GM18858 (cell line): Measurements from ENCODE around the gene ZBTB43.

Source experiments
- ATAC-seq: cut with Tn5 transposase; IDR thresholded peaks from one replicate; pipeline ENCODE4 v1.9.1; 2021; ENCODE audit not compliant: unreplicated experiment

Gene ZBTB43

DNA sequence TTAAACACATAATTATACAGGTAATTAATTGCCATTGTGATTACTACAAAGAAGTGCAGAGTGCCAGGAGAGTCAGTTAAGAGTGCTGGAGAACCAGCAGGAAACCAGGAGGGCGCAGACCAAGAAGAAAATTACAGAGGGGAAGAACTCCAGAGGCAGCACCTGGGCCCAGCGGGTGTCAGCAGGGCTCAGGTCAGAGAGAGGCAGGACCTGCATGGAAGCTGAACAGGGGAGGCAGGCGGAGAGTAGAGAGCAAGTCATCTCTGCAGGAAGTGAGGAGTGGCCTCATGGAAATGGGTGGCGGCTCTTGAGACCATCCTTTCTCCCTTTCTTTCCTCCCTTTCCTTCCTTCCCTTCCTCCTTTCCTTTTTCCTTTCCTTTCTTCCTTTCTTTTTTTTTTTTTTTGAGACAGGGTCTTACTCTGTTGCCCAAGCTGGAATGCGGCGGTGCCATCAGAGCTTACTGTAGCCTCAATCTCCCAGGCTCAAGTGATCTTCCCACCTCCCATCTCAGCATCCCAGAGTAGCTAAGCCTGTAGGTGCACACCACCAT, 51.6 kb downstream of the ZBTB43 start:
- ATAC-seq: no peak

DNA sequence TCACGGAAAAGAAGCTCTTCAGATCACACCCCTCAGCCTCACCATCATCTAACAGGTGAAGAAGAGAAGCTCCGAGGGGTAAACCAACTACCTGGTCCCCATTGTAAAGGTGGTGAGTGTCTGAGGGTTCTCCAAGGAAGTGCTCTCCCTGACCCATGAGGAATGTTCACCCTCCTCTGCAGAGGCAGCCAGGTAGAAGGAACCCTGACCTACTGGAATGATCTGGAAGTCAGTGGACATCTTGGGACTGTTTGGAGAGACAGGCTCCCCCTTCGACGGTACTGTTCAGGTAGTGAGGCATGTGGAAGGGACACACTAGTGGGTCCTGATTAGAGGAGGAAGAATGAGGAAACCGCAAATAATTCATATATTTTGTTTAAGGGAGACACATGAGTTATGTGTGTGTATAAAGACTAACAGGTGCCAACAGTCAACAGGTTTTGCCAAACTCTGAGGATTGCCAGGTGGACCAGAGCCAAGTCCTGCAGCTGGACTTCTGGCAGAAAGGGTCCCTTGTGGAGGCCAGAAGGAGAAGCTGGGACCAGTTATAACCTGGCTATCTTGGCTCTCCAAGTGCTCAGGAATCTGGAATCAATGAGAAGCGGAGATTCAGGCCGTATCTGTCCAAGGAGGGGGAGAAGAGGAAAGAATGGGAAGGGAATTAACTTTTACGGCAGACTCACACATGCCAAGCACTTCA, 52.6 kb downstream of the ZBTB43 start:
- ATAC-seq: no peak

DNA sequence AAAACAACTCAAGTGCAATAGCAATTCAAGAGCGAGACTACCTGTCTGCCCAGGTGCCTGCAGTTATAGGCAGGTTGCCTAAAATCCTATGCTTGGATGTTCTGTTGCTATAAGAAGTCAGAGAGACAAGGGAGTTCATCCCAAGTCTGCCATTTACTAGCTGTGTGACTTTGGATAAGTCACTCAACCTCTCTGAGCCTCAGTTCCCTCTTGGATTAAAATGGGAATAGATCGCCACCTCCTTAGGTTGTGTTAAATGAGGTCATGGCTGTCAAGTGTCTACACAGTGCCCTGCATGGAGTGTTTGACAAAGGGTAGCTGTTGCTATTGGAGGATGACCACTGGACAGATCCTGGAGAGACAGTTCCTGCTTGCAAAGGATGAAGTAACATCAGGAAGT, 54.3 kb downstream of the ZBTB43 start:
- ATAC-seq: no peak

DNA sequence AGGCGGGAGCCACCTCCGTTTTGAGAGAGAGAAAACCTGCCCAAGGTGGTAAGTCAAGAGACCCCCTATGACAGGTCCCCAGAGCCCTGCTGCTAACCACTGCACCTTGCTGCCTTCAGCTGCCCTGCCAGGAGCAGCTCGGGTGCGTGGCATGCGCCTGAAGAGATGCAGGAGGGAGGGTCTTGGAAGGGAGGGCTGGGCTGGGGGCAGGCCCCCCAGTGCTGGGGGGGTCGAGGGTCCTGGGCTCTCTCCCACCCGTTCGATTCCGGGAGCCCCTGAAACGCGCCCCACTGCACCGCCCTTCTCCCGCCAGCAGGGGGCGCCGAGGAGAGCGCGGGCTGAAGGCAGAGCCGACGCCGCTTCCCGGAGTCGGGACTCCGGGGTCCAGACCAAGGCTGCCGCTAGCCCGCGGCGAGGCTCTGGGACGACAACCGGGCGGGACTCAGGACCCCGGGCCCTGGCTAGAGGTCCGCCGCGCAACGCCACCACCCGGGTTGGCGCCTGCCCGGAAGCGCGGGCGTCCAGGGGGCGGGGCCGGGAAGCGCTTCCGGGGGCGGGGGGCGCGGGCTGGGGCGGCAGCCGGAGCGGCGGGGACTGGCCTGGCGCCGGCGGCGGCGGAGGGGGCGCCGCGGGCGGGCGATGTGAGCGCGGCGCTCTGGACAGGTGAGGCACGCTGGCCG, 55.4 kb downstream of the ZBTB43 start, which contains the start of gene ZBTB34:
TSS of gene ZBTB34 (plus strand) at position 563 of the 680 bp plus-strand sequence. CDS start 18,761 bp downstream, outside the sequence.
- peak; percentile 42 for ATAC-seq

DNA sequence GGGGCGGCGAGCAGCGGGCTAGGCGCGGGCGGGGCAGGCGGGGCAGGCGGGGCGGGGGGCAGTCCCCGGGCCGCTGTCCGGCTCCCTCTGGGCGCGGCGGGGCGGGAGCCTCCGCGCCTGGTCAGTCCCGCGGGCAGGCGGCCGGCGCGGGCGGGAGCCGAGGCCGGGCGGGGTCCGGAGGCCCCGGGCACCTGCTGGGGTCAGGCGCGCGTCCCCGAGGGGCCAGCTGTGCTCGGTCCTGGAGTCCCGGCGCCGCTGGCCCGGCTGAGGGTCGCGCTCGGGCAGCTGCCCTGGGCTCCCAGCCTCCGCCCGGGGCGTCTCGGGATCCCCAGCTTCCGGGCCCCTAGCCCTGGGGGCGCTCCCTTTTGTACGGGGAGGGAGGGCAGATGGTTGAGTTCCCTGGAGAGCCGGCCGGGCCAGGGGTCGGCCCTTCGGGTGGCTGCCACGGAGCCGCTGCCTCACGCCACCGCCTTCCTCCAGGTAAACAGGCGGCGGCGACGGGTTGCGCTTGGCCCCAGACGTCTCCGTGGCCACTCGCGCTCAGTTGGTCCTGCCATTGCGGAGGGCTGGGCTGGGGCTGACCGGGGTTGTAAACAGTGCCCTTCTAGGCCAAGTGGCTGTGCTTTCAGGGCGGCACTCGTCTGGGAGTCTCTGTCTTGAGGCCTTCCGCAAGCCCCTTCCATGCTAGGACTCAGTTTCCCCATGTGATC, 56.1 kb downstream of the ZBTB43 start:
- ATAC-seq: peak; percentile 28

DNA sequence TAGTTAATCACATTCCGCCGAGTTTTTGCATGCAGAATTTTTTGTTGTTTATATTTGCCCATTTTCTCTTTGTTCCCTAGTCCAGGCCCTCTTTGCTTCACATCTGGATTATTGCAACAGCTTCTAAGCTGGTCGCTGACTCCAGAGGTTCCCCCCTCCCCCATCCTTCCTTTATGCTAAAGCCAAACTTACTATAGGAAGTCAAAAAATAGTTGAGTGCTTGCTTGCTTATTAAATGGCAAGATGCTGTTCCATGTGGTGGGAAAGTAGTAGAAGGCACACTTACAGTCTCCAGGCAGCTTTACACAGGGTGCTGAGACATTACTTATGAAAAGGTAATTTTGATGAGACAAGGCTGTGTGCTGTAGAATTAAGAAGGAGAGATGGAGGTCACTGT, 56.9 kb downstream of the ZBTB43 start:
- ATAC-seq: no peak

DNA sequence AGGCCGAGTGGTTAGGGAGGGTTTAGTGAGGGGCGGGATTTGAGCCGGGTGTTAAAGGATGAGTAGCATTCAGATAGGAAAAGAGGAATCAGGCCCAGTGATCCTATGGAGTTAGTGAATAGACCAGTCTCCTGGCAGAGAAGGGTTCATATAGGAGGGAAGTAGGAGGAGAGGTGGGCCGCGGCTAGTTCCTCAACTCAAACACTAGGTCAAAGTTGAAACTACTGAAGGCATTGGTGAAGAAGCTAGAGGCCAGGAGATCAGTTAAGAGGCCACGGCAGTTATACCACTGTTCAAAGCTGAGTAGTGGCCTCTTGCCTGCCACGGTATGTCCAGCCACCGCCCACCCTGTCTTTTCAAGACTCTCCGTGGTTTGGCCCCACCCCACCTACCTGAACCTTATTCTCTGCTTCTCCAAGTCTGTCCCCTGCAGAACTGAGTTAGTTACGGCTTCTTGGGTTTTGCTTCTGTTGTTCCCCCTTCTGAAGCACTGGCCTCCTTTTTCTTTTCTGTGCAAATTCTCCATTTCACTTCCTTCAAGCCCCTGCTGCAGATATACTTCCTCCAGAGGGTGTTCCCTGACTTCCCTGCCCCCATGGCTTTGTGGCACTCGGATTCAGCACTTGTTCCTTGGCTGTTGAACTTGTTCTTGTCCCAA, 57.4 kb downstream of the ZBTB43 start:
- no peak for ATAC-seq

DNA sequence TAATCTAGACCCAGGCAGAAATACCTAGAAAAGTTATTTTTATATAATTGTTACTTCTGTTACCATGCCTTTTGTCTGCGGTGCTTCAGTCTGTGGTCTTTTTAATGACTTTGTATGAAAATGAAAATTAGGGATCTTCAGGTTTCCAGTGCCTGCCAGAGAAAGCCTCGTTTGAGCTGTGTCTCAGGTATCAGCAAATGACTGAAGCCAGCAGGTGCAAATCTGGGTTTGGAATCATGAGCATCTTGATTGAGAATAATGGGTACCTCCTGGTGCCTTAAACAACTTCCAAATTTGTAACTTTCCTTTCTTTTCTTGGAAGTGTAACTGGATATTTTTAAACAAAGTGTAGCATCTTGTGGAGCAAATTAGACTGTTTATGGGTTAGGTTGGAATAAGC, 59.9 kb downstream of the ZBTB43 start:
- ATAC-seq: no peak

DNA sequence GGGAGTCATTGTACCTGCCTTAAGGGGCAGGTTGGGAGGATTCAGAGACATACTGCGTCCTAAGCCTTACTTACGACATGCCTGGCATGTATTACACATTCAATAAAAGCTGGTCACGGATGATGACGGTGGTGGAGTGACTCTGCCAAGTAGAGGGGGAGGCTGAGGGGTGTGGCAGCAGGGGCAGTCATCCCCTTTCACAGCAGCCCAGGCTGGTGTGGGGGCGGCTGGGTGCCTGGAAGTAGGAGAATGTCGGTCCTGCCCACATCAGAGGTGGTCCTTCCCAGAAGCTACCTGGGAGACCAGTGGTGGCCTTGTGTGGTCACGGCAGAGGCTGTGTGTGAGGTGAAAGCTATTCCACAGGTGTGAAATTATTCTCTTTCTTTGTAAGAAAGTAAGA, 64.5 kb downstream of the ZBTB43 start:
- no peak for ATAC-seq

DNA sequence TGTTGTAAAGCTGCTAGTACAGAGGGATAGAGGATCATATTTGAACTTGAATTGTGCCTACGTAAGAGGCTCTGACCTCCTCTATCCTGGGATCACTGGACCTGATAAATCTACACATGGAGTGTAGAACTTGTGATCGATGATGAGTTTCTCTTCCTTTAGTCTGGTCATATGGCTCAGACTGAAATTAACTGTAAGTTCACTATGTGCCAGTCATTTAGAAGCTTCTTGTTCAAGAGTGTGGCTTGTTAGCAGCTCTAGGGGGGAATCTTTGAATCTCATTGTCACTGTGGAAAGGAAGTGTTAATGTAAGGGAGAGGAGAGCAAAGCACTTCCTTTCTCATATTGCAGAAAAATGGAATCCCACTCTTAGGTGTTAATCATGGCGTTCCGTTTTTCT, 67.7 kb downstream of the ZBTB43 start:
- ATAC-seq: no peak

DNA sequence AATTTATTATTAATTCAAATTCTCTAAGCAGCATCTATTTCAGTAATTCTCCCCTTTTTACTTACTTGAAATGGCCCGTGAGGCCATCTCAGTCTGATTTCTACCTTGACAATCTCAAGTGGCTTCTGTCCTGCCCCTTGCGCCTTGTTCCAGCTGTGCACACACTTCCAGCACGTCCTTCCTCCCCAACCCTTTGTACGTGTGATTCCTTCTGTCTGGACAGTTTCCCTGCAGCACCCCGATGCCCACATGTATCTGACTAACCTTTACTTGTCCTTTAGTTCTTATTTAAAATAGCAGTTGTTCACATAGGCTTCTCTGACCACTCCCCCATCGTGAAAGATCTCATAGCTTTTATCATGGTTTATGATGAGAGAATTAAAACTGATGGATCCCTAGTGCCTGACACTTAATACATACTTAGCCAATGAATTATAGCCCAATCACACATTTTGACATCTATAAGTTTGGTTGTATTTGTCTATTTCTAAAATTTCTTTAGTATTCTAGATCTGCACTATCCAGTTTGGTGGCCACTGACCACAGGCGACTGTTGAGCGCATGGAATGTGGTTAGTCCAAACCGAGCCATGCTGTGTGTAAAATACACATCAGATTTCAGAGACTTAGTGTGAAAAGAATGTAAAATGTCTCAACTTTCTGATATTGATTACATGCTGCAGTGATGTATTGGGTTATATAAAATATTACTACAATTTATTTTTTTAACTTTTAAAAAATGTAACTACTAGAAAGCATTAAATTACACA, 69.9 kb downstream of the ZBTB43 start:
- ATAC-seq: no peak

DNA sequence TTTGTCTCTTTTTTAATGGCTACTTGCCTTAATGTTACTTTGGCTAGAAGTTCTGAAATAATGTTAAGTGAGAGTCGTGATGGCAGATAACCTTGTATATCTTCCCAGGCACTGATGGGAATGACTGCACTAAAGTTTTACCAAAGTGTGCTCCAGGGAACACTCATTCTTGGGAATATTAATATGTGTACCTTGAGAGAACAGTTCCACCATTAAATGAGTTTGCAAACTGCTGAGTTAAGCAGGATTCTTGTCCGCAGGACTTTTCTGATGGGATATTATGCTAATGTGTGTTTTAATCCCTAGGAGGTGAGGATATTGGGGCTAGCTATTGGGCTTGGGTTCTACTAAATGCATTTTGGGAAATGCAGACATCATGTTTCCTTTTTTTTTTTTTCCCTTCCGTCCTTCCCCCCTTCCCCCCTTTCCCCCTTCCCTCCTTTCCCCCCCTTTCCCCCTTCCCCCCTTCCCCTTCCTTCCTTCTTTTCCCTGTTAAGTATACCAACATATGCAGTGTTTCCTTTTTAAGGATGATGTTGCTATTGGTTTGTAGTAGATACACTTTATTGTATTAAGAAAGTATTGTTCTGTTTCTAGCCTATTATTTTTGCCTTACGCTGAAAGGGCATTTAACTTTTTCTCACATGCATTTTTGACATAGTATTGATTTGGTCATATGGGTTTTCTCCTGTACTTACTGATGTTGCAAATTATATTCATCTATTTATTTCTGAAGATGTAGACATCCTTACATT, 71.1 kb downstream of the ZBTB43 start:
- ATAC-seq: no peak

DNA sequence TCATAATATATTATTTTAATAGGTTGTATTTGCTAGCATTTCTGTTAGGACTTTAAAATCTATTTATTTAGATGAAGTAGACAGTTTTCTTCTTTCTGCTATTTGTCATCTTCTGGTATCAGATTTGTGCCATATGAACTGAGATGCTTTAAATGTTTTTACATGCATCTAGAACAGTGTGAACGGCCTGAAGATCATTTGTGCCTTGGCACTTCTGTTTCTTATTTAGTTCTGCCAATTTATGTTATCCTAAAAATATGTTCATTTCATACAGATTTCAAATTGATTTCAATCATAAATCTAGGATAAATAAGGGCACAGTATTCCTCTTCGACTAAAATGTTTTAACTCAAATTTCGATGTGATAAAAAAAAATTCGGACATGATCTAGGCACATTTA, 71.7 kb downstream of the ZBTB43 start:
- no peak for ATAC-seq

DNA sequence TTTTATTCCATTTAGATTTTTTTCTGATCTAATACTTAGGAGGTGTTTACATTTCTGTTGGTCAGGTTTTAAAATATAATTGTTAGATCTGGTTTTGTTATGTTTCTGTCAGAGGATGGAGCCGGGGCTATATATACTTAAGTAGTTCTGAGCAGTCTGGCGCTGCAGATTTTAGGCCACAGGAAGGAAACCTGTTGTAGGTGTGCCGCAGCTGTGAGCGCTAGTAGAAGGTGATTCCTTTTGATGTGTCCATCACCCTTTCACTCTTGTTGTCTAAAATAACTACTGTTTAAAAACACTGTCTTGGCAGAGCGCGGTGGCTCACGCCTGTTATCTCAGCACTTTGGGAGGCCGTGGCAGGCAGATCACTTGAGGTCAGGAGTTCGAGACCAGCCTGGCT, 72.6 kb downstream of the ZBTB43 start:
- ATAC-seq: no peak

DNA sequence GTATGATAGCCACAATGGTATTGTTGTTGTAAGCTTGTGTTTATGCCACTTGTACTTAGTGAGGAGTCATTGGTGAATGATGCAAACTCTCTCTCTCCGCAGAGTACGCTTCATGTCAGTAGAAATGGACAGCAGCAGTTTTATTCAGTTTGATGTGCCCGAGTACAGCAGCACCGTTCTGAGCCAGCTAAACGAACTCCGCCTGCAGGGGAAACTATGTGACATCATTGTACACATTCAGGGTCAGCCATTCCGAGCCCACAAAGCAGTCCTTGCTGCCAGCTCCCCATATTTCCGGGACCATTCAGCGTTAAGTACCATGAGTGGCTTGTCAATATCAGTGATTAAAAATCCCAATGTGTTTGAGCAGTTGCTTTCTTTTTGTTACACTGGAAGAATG, 74.4 kb downstream of the ZBTB43 start:
- ATAC-seq: no peak

DNA sequence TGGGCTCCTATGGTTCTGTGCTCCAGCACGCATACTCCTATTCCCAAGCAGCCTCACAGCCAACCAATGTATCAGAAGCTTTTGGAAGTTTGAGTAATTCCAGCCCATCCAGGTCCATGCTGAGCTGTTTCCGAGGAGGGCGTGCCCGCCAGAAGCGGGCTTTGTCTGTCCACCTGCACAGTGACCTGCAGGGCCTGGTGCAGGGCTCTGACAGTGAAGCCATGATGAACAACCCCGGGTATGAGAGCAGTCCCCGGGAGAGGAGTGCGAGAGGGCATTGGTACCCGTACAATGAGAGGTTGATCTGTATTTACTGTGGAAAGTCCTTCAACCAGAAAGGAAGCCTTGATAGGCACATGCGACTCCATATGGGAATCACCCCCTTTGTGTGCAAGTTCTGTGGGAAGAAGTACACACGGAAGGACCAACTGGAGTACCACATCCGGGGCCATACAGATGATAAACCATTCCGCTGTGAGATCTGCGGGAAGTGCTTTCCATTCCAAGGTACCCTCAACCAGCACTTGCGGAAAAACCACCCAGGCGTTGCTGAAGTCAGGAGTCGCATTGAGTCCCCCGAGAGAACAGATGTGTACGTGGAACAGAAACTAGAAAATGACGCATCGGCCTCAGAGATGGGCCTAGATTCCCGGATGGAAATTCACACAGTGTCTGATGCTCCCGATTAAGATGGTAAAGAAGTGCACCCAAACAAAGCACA, 75.5 kb downstream of the ZBTB43 start:
- ATAC-seq: no peak

DNA sequence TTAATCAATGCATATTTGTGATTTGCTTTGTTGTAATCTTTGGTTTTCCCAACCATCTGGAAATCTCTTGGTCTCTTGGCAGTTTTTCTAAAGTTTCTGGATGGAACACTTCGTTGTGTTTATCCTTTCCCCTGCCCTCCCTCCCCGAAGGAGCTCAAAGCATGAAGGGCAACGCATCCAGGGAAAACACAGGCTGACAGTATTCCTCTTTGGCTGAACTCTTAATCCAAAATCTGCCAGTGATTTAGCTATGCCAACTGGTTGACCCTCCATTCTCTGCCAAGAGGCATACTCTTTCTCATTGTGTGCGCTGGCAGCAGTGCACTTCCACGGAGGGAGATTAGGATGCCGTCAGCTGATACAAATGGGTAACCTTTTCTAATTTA, 76.1 kb downstream of the ZBTB43 start:
- no peak for ATAC-seq

DNA sequence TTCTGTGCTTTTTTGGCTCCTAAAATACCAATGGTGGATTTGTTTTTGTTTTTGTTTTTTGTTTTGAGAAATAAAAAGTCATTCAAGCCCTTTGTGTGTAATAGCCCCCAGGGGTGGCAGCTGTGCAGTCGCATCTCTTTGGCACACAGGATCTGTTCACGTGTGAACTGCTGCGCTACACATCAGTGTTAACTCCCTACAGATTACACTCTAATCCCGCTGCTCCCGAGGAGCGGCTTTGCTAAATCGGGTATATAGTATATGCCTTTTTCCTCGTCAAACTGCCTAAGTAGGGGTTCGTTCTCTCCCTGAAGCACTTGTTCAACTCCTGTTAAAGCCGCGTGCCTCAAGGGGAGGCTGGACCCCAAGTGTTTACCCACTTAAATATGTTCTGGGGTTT, 77.9 kb downstream of the ZBTB43 start:
- no peak for ATAC-seq

DNA sequence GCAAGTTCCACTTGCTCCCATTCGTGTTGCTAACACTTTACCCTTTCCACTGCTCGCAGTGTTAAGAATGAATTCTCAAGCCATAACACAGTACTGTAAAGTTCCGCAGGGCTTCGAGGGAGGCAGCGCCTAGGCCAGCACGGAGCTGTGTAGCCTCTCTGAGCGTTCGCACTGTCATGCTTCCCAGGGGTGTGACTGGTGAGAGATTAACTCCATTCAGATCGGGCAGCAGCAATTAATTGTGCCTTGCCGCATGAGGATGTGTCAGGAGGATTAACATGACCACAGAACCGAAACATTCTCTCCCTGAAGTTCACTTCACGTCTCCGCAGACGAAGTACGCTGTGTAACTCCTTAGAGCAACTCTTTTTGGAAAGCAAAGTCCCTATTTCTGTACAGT, 78.8 kb downstream of the ZBTB43 start:
- no peak for ATAC-seq
